ENCODE data around the gene HOXD11. TPM values are rescaled to one million over a fixed set of nuclear protein-coding genes. Genes with fewer than 3 reads are reported as not detected.

Gene HOXD11
- polyA plus RNA-seq, 1 experiment = not detected

GRCh38 chr2:176079285-176079830 lies 27.7 kb upstream of the HOXD11 start:
- POLR2A ChIA-PET = no interaction called here

GRCh38 chr2:176079831-176080539 lies 27.1 kb upstream of the HOXD11 start:
- TF ChIP-seq CTCF (IDR thresholded peaks at IDR 0.05; ENCODE audit: low read depth, low read length) = peak; percentile 56
- Histone ChIP-seq H3K27ac (ENCODE audit: low read depth, low read length) (no peak overlapping the region), H3K27me3 (ENCODE audit: control insufficient read depth, insufficient read depth, low read length) (peaks cover 89% of the 10 kb centered on the region), H3K4me3 (ENCODE audit: low read depth, low read length) (no peak overlapping the region), H3K9me3 (ENCODE audit: control insufficient read depth, insufficient read depth, low read length) (peaks cover 31% of the 10 kb centered on the region)
- POLR2A ChIA-PET = no interaction called here
- DNase-seq (ENCODE audit: low read depth, low spot score) = no peak
- CTCF ChIA-PET = interaction anchor here (0.5 to 3.2 kb wide), 5 partner anchors 51 to 391 kb away, joined by 3 to 22 read pairs (median 4); no protein-coding TSS in a partner anchor

More at GRCh38 chr2:176079285-176079830, 27.7 kb upstream of the HOXD11 start:
- no peak for TF ChIP-seq CTCF (IDR thresholded peaks at IDR 0.05; ENCODE audit: low read depth, low read length)
- Histone ChIP-seq H3K27ac (ENCODE audit: low read depth, low read length) (no peak overlapping the region), H3K9me3 (ENCODE audit: control insufficient read depth, insufficient read depth, low read length) (peaks cover 28% of the 10 kb centered on the region), H3K27me3 (ENCODE audit: control insufficient read depth, insufficient read depth, low read length) (peaks cover 89% of the 10 kb centered on the region), H3K4me3 (ENCODE audit: low read depth, low read length) (no peak overlapping the region)
- CTCF ChIA-PET = interaction anchor here (0.7 to 3.2 kb wide), 4 partner anchors 51 to 390 kb away, joined by 3 to 22 read pairs (median 4); no protein-coding TSS in a partner anchor
- no peak for DNase-seq (ENCODE audit: low read depth, low spot score)

- no peak overlapping the region for H3K27ac ChIP-seq (ENCODE audit: low read depth, low read length)
- DNase-seq (ENCODE audit: low read depth, low spot score) = no peak
- POLR2A ChIA-PET = no interaction called here
- CTCF ChIA-PET = interaction anchor here (0.5 to 3.2 kb wide), 3 partner anchors 10 to 392 kb away, joined by 4 to 22 read pairs (median 4); no protein-coding TSS in a partner anchor
- no peak overlapping the region for H3K4me3 ChIP-seq (ENCODE audit: low read depth, low read length)
- peaks cover 31% of the 10 kb centered on the region for H3K9me3 ChIP-seq (ENCODE audit: control insufficient read depth, insufficient read depth, low read length)
- no peak for TF ChIP-seq CTCF (IDR thresholded peaks at IDR 0.05; ENCODE audit: low read depth, low read length)
- peaks cover 89% of the 10 kb centered on the region for H3K27me3 ChIP-seq (ENCODE audit: control insufficient read depth, insufficient read depth, low read length)
These were observed 26.3 kb upstream of the HOXD11 start for GRCh38 chr2:176080540-176081375.

- H3K27me3 ChIP-seq (ENCODE audit: control insufficient read depth, insufficient read depth, low read length) = peaks cover 89% of the 10 kb centered on the region
- no peak overlapping the region for H3K4me3 ChIP-seq (ENCODE audit: low read depth, low read length)
- POLR2A ChIA-PET = no interaction called here
- CTCF ChIA-PET = interaction anchor here (0.6 to 3.2 kb wide), 2 partner anchors 10 to 392 kb away, joined by 4 to 22 read pairs; no protein-coding TSS in a partner anchor
- H3K27ac ChIP-seq (ENCODE audit: low read depth, low read length) = no peak overlapping the region
- no peak for DNase-seq (ENCODE audit: low read depth, low spot score)
- no peak for TF ChIP-seq CTCF (IDR thresholded peaks at IDR 0.05; ENCODE audit: low read depth, low read length)
- H3K9me3 ChIP-seq (ENCODE audit: control insufficient read depth, insufficient read depth, low read length) = peaks cover 31% of the 10 kb centered on the region
These were observed 25.7 kb upstream of the HOXD11 start for GRCh38 chr2:176081376-176081836.

Measured in AG04450 (cell line).